Right lobe of liver (tissue), 6 donors: ENCODE measurements around the gene CD2AP. TPM values are rescaled to one million over a fixed set of nuclear protein-coding genes. Genes with fewer than 3 reads are reported as not detected.

Experiments
- ATAC-seq, 4 donors: fragments of 200-7000 bp; cut with Tn5 transposase; one replicate each; pipeline ENCODE4 v1.9.1; 2020; ENCODE audit warnings: mild to moderate bottlenecking in 4 of 4, moderate library complexity in 4 of 4
- DNase-seq, 3 donors: peaks; one replicate each; pipeline ENCODE4 v3.0.0-alpha.2; 2020
- H3K27ac ChIP-seq, 3 donors: fragments of 200-600 bp; one replicate each; pipeline ENCODE4 v1.8.0; 2022
- H3K27me3 ChIP-seq, 2 donors: fragments of 200-600 bp; one replicate each; pipeline ENCODE4 v1.8.0; 2022
- H3K36me3 ChIP-seq, 4 donors: fragments of 200-600 bp; sonication (generic) in 1 of 4; one replicate each; pipeline versions ENCODE4 v1.5.1 to v1.8.0; 2017 to 2022; ENCODE audit warnings: control low read depth in 1 of 4
- H3K4me1 ChIP-seq, 4 donors: fragments of 200-600 bp; sonication (generic) in 1 of 4; one replicate each; pipeline versions ENCODE4 v1.5.1 to v1.8.0; 2017 to 2022; ENCODE audit warnings: control low read depth in 1 of 4
- H3K4me3 ChIP-seq, 3 donors: fragments of 200-600 bp; one replicate each; pipeline ENCODE4 v1.8.0; 2022
- H3K9me3 ChIP-seq, 4 donors: fragments of 200-600 bp; sonication (generic) in 1 of 4; one replicate each; pipeline versions ENCODE4 v1.5.1 to v1.8.0; 2017 to 2022; ENCODE audit warnings: control low read depth in 1 of 4
- CTCF ChIP-seq, 4 donors: fragments of 200-600 bp in 3 of 4; fragments of 450-650 bp in 1 of 4; IDR thresholded peaks; one replicate each; pipeline versions ENCODE4 v1.5.1 to v1.8.0; 2016 to 2022; ENCODE audit warnings: antibody characterized with exemption in 4 of 4, mild to moderate bottlenecking in 2 of 4
- POLR2A ChIP-seq: fragments of 450-650 bp; IDR thresholded peaks from one replicate; pipeline ENCODE4 v1.6.1; 2017; ENCODE audit warnings: antibody characterized with exemption, mild to moderate bottlenecking
- WGBS: methylation state at CpG from one replicate; pipeline ENCODE4 v1.1.6; 2018; ENCODE audit warnings: low coverage, low lambda C conversion rate; ENCODE audit not compliant: insufficient coverage; ENCODE audit errors: missing lambda C conversion rate; 5-methylcytosine and 5-hydroxymethylcytosine counted together
- intact Hi-C, 2 donors: fragments of 100-400 bp; cut with DNase I; formaldehyde crosslinking; loops; one replicate each; pipeline versions ENCODE4 v1.11.2 to v1.14.1; 2022
- long read RNA-seq: library from polyadenylated mRNA; unstranded; transcript quantifications from one replicate; pipeline ENCODE4 v2.0.0, GENCODE V29; 2019
- total RNA-seq, 6 experiments: library from RNA; depleted of rRNA in 2 of 6; stranded (reverse); fragments of >200 nt in 2 of 6; fragmentation: NEBNext Ultra II Directional in 3 of 6; extraction: Animal tissue kit (Norgen Biotek cat#: 25700) in 3 of 6; gene quantifications; one replicate each; pipeline versions ENCODE4 v1.1.0 to v1.2.4, GENCODE V29; 2016 to 2023
- donor health status: DM: no; HTN: yes; CAD: no.
- donor health status: DM: no; HTN: no; CAD: no.
- donor health status: DM: no; HTN: no; CAD: no.
- donor health status: DM: no; HTN: yes; CAD: no.
- donor health status: DM: no; HTN: yes; CAD: no.

CD2AP gene
- 10 to 100 TPM; 12.0 to 24.8 (median 15.1) TPM for total RNA-seq
- long read RNA-seq, partial matches to known transcripts = 1 of 2 reads
- long read RNA-seq, other reads (novel, unspliced or antisense) = 1 of 2 reads

GRCh38 chr6:47477497-47478232, at the start of gene CD2AP:
Gene CD2AP, plus strand, starts transcription at chr6:47477789. Its CDS starts 456 bp downstream, at chr6:47478245.
- Histone ChIP-seq H3K36me3 (no peaks in the 10 kb centered on the region), H3K4me3 (peak within 1 kb of the TSS; percentile 68 to 88 (median 86)), H3K27me3 (no peaks in the 10 kb centered on the region), H3K9me3 (no peaks in the 10 kb centered on the region), H3K4me1 (peaks cover 0 to 23% (median 5%) of the 10 kb centered on the region in 4 donors), H3K27ac (peak within 1 kb of the TSS; percentile 84 to 96 (median 96))
- ATAC-seq (peak; percentile 87 to 95 (median 90)), DNase-seq (peak; percentile 90 to 91 (median 91))
- intact Hi-C loops = no loop called here
- under 1% methylated on average over 29 of the region's 83 CpGs for WGBS
- TF ChIP-seq CTCF (IDR thresholded peaks at IDR 0.05) (peak in 2 of 4 donors; percentile 4 to 18), POLR2A (peak; percentile 69)

GRCh38 chr6:47428288-47428687, 49.3 kb upstream of the CD2AP start:
- no peak for ATAC-seq
- no CpG with 5 or more reads among the region's 2 CpGs for WGBS

GRCh38 chr6:47428746-47429664, 48.6 kb upstream of the CD2AP start:
- no peak for TF ChIP-seq CTCF (IDR thresholded peaks at IDR 0.05)
- TF ChIP-seq POLR2A = no peak
- H3K36me3 ChIP-seq = no peaks in the 10 kb centered on the region
- WGBS = 89% methylated on average over 1 of the region's 2 CpGs
- no peaks in the 10 kb centered on the region for H3K9me3 ChIP-seq
- no peak overlapping the region for H3K4me3 ChIP-seq
- no peak overlapping the region for H3K27ac ChIP-seq
- no peak for ATAC-seq
- intact Hi-C loops = no loop called here
- no peak for DNase-seq
- H3K27me3 ChIP-seq = no peaks in the 10 kb centered on the region
- H3K4me1 ChIP-seq = peaks cover 0 to 2% (median 0%) of the 10 kb centered on the region in 4 donors

More at GRCh38 chr6:47428288-47428687, 49.3 kb upstream of the CD2AP start:
- intact Hi-C loops = no loop called here
- H3K36me3 ChIP-seq = no peaks in the 10 kb centered on the region
- H3K4me3 ChIP-seq = no peak overlapping the region
- no peak for DNase-seq
- no peak for TF ChIP-seq CTCF (IDR thresholded peaks at IDR 0.05)
- no peak for TF ChIP-seq POLR2A
- no peak overlapping the region for H3K27ac ChIP-seq
- no peaks in the 10 kb centered on the region for H3K9me3 ChIP-seq
- no peaks in the 10 kb centered on the region for H3K4me1 ChIP-seq
- no peaks in the 10 kb centered on the region for H3K27me3 ChIP-seq

- ATAC-seq = peak; percentile 71 to 86 (median 78)
Measured at GRCh38 chr6:47434372-47435253, 43.0 kb upstream of the CD2AP start.

More at GRCh38 chr6:47434372-47435253, 43.0 kb upstream of the CD2AP start:
- H3K27me3 ChIP-seq = no peaks in the 10 kb centered on the region
- H3K4me3 ChIP-seq = no peak overlapping the region
- no peak for TF ChIP-seq CTCF (IDR thresholded peaks at IDR 0.05)
- TF ChIP-seq POLR2A = no peak
- no peaks in the 10 kb centered on the region for H3K9me3 ChIP-seq
- no peak for DNase-seq
- no peaks in the 10 kb centered on the region for H3K36me3 ChIP-seq
- H3K27ac ChIP-seq = peak overlapping the region in 1 of 3 donors; percentile 26
- 25% methylated on average over 2 of the region's 2 CpGs for WGBS
- H3K4me1 ChIP-seq = peaks cover 0 to 13% (median 0%) of the 10 kb centered on the region in 4 donors
- intact Hi-C loops = no loop called here
